C4-2B (cell line): Measurements from ENCODE around the gene HVCN1.

Source experiments
- ZFX ChIP-seq: fragments of 450-650 bp; IDR thresholded peaks from 2 replicates; pipeline ENCODE4 v1.6.1; 2017
- TF ChIP-seq, protein P1 (sequence below): fragments of 450-650 bp; conservative IDR thresholded peaks from 2 replicates; pipeline ENCODE4 v1.5.1; 2017; ENCODE audit warnings: mild to moderate bottlenecking

DNA sequence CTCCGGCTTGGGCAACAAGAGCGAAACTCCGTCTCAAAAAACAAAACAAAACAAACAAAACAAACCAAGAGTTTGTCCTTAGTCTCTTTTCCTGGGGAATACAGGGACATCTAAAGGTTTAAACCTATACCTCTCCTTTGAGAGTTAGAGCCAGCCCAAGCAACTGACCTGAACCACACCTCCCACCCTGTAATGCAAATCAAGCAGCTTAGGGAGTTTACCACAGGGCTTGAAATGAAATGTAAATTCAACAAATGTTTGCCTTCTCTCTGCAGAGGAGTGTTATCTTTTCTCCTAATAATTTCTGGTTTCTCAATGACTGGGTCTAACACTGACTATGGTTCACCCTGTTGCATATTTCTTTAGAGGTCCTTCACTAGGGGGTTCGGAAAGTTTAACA, 37.1 kb upstream of the HVCN1 start:
- TF ChIP-seq, protein P1, sequence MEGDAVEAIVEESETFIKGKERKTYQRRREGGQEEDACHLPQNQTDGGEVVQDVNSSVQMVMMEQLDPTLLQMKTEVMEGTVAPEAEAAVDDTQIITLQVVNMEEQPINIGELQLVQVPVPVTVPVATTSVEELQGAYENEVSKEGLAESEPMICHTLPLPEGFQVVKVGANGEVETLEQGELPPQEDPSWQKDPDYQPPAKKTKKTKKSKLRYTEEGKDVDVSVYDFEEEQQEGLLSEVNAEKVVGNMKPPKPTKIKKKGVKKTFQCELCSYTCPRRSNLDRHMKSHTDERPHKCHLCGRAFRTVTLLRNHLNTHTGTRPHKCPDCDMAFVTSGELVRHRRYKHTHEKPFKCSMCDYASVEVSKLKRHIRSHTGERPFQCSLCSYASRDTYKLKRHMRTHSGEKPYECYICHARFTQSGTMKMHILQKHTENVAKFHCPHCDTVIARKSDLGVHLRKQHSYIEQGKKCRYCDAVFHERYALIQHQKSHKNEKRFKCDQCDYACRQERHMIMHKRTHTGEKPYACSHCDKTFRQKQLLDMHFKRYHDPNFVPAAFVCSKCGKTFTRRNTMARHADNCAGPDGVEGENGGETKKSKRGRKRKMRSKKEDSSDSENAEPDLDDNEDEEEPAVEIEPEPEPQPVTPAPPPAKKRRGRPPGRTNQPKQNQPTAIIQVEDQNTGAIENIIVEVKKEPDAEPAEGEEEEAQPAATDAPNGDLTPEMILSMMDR, result no peak
- no peak for TF ChIP-seq ZFX
